HG02943 (cell line): ENCODE data around the gene UCKL1.
"Not testable (repeated sequence)": the region's sequence is repeated elsewhere in the genome, so short reads cannot be mapped to it uniquely, and the experiment has no call there.

ENCODE experiments used
- ATAC-seq: cut with Tn5 transposase; IDR thresholded peaks from one replicate; pipeline ENCODE4 v1.9.1; 2021; ENCODE audit warnings: mild to moderate bottlenecking, low read depth, moderate library complexity; ENCODE audit not compliant: unreplicated experiment

The UCKL1 gene

GRCh38 chr20:63929071-63929470, 27.1 kb downstream of the UCKL1 start:
- no peak for ATAC-seq

DNA sequence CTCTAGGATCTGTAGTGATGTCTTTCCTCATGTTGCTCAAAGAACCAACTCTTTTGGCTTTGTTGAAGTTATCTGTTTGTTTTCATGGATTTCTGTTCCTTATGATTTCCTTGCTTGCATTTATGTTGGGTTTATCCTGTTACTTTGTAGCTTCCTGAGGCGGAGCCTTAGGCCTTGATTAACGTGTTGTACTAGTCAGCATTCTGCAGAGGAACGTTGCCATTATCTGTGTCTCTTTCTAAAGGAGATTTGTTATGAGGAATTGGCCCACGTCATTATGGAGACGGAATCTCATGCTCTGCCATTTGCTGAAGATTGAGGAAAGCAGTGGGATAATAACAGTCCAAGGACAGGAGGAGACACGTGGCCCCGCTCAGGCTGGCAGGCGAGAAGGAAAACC, 29.9 kb downstream of the UCKL1 start:
- no peak for ATAC-seq

GRCh38 chr20:63924241-63924640, 32.0 kb downstream of the UCKL1 start:
- ATAC-seq = no peak

DNA sequence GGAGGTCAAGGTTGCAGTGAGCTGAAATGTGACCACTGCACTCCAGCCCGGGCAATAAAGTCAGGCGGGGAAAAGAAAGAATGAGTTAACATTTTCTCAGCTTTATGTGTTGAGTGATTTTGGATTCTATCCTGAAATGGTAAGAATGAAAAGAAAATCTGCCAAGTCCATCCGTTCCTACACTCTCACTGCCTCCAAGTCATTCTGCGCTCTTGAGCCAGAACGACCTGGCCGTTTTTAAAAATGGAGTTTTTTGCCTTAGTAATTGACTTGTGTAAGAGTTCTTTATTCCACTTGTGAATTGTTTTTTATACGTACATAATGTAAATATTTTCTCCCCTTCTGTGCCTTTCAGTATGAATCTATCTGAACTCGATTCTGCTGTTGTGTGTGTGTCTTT, 32.6 kb downstream of the UCKL1 start:
- no peak for ATAC-seq

DNA sequence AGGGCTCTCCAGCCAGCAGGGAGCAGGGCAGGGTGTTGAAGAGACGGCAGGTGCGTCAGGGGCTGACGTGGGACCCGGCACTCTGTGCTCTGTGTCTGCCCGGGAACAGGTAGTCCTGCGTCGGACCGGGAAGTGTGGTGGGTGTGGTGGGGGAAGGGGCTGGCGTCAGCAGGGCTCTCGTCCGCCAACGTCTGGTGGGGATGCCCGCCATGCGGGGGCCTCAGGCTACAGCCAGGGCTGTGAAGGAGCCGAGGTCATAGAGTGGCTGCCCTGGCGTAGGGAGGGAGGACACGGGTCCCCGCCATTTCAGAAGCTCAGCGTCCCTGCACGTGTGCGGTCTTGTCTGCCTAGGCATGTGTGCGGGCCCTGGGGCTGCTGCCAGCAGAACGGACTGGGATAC, 36.0 kb downstream of the UCKL1 start:
- no peak for ATAC-seq

- no peak for ATAC-seq
Observed at GRCh38 chr20:63919130-63919529, 37.1 kb downstream of the UCKL1 start.

DNA sequence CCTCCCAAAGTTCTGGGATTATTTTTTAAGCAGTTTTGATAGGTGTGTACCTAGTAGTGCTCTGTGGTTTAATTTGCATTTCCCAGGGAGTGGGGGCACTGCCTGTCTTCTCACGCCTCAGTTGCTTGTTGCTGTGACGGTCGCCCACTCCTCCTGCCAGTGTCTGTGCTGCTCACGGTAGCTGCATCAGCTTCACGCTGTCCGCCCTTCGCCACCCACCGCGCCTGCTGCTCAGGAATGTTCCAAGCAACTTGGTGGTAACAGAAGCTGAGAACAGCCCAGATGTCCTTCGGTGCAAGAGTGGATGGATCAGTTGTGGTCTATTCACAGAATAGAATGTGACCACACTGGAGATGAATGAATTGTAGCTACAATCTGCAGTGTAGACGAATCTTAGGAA, 38.4 kb downstream of the UCKL1 start:
- ATAC-seq = no peak

DNA sequence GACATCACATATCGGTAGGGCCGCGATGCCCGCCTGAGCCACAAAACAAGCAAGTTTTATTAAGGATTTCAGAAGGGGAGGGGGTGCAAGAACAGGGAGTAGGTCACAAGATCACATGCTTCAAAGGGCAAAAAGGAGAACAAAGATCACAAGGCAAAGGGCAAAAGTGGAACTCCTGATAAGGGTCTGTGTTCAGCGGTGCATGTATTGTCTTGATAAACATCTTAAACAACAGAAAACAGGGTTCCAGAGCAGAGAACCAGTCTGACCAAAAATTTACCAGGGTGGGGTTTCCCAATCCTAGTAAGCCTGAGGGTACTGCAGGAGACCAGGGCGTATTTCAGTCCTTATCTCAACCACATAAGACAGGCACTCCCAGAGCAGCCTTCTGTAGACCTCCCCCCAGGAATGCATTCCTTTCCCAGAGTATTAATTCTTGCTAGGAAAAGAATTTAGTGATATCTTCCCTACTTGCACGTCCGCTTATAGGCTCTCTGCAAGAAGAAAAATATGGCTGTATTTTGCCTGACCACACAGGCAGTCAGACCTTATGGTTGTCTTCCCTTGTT, 39.8 kb downstream of the UCKL1 start:
- not testable (repeated sequence) for ATAC-seq

DNA sequence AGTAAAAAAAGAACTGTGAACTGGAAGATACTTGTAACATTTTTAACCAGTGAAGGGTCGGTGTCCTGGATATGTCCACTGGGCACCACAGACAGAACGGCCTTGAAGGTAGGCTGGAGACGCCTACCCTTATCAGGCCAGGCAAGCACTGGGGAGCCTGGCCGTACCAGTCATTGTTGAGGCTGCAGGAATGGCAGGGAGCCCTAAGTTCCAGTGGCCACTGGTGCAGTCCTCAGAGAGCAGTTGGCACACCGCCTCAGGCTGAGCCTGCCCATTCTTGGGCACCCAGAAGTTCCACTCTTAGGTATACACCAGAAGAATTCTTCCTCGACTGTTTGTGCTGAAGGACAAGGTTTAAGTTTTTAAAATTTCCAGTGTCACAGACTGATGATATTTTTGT, 40.7 kb downstream of the UCKL1 start:
- ATAC-seq = no peak

DNA sequence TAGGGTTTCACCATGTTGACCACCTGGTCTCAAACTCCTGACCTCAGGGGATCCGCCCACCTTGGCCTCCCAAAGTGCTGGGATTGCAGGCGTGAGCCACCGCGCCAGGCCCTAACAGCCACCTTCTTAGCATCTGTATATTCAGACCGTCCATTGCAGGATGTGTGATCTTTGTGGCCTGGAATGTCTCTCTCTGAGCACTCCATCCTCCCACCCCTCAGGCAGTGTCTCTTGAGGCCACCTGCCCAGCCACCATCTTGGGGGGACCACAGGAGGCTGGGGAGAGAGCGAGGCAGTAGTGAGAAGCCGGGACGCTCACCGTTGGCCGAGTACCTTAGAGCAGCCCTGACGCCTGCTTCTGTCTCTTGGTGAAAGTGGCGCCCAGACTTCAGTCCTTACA, 42.4 kb downstream of the UCKL1 start:
- ATAC-seq = no peak

- no peak for ATAC-seq
Observed at GRCh38 chr20:63911176-63911575, 45.0 kb downstream of the UCKL1 start.

GRCh38 chr20:63908008-63908682, 48.1 kb downstream of the UCKL1 start:
- ATAC-seq = no peak

- no peak for ATAC-seq
Observed at GRCh38 chr20:63903796-63904561, 52.2 kb downstream of the UCKL1 start.

GRCh38 chr20:63900413-63900812, 55.8 kb downstream of the UCKL1 start:
- no peak for ATAC-seq

GRCh38 chr20:63898882-63899558, 57.2 kb downstream of the UCKL1 start:
- no peak for ATAC-seq

DNA sequence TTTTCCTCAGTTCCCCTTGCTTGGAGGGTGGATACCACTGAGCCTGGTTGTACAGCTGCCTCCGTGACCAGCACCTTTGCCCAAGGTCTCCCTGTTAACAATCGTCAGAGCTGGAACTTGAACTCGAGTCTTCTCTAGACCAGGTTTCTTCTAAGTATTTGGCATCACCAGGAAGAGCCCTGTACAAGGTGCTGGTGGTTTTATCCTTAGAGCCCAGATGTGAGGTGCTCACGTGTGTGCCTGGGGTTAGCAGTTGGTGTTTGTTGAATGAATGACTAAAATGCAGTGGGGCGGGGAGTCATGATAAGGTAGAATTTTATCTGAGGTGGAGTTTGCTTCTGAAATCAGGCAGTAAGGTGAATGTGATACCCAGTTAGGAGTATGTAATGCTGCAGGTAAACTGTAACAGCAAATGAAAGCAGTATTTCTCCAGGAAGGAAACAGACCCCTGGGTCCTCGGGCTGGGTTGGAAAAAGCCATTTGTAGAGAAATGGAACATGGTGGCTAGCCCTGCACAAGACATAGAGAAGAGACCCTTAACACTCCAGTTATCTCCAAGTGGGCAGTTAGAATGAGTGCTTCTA, 58.1 kb downstream of the UCKL1 start:
- no peak for ATAC-seq

GRCh38 chr20:63896264-63897105, 59.7 kb downstream of the UCKL1 start:
- ATAC-seq = no peak

DNA sequence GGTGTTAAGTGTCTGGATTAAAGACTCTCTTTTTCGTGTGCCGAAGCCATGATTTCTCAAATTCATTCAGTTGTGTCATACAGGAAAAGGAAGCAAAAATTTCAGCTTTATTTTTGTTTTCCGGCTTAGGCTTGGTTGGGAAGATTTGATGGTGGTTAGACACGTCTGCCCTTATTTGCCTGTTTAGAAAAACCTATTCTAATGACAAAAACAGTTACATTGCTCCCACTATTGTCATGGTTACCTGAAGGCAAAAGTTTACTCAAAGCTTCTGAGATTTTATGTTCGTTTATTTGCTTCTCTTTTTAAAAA, 60.3 kb downstream of the UCKL1 start:
- ATAC-seq = no peak

DNA sequence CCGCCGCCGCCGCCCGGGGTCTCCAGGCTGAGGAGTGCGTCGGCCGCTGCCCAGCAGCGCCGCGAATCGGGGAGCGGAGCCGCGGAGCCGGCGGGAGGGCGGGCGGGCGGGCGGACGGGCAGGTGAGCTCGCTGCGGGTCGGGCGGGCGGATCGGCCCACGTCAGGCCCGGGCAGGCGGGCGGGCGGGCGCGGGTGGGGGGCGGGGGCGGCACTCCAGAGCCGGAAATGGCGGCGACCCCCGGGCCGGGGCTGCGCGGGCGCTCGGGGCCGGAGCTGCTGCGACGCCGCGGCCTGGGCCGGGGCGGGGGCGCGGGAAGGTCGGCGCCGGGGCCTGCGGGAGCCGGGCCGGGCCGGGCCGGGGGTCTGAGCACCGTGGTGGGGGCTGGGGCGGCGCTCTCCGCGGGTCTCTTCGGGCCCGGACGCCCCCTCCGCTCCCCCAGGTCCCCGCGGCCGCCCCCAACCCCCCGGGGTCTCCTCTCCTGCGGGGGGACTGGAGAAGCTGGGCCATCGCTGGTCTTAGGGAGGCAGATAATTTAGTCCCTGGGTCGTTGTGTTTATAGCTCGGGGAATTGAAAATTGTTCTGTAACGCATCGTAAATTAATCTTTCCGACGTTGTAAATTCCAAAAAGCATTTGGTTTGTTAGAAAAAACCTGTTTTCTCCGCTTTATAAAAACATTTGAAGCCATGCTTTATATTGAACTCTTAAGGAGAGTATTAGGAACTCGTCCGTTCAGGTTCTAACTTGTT, 60.8 kb downstream of the UCKL1 start:
- ATAC-seq = no peak
